Endothelial cell of umbilical vein (primary cell): ENCODE measurements around the gene EVI5. TPM values are rescaled to one million over a fixed set of nuclear protein-coding genes. Genes with fewer than 3 reads are reported as not detected.
"Not testable (repeated sequence)": the region's sequence is repeated elsewhere in the genome, so short reads cannot be mapped to it uniquely, and the experiment has no call there.

ENCODE experiments used
- BruUV-seq: library from RNA; stranded (reverse); fragments of 400-500 nt; replicated peaks from 2 replicates; lab custom pipeline; 2021; lab: Mats Ljungman, UMichigan
- CTCF ChIA-PET: fragments of 300-600, 350-600 bp; sonication (Branson Sonifier 250); formaldehyde crosslinking; loops from one replicate; lab custom pipeline; 2021; ENCODE audit warnings: antibody characterized with exemption, inconsistent platforms; lab: Charles Lee
- POLR2A ChIA-PET: fragments of 300-600, 350-600 bp; sonication (Branson Sonifier 250); formaldehyde crosslinking; loops from one replicate; lab custom pipeline; 2021; ENCODE audit warnings: antibody characterized with exemption, inconsistent platforms; lab: Charles Lee
- DNase-seq: peaks from one replicate; pipeline ENCODE4 v3.0.0-alpha.2; 2011; ENCODE audit warnings: low read depth, low spot score
- FAIRE-seq: peaks from 2 replicates; lab custom pipeline; 2011; peaks lifted over from hg19 to GRCh38; lab: Jason Lieb, UNC
- H2AFZ ChIP-seq: 2 replicates; pipeline ENCODE4 v1.6.0; 2012; ENCODE audit warnings: low read depth, low read length, control low read depth, inconsistent platforms
- H3K27ac ChIP-seq: 2 replicates; pipeline ENCODE4 v1.5.1; 2011; ENCODE audit warnings: low read depth, mild to moderate bottlenecking, control low read depth, low read length, moderate library complexity; ENCODE audit not compliant: insufficient read depth
- H3K27me3 ChIP-seq, 2 experiments: 2 replicates each; pipeline versions ENCODE4 v1.6.0 to v1.6.1; 2011; ENCODE audit warnings: low read length in 2 of 2, mixed read lengths in 1 of 2; ENCODE audit not compliant: control insufficient read depth in 2 of 2, insufficient read depth in 2 of 2
- H3K36me3 ChIP-seq, 2 experiments: 2 replicates in 1 of 2; 3 replicates in 1 of 2; pipeline ENCODE4 v1.5.1; 2011; ENCODE audit warnings: low read length in 2 of 2, mild to moderate bottlenecking in 1 of 2, moderate library complexity in 1 of 2; ENCODE audit not compliant: control insufficient read depth in 2 of 2, insufficient read depth in 2 of 2; ENCODE audit errors: extremely low read depth in 1 of 2
- H3K4me1 ChIP-seq: 3 replicates; pipeline ENCODE4 v1.5.1; 2011; ENCODE audit warnings: mild to moderate bottlenecking, low read length; ENCODE audit not compliant: control insufficient read depth, insufficient read depth; ENCODE audit errors: extremely low read depth
- H3K4me2 ChIP-seq: 2 replicates; pipeline ENCODE4 v1.6.1; 2011; ENCODE audit warnings: low read length, control low read depth, mixed read lengths; ENCODE audit not compliant: insufficient read depth
- H3K4me3 ChIP-seq, 3 experiments: fragments of 200-600 bp in 1 of 3; sonication (generic), shearing (Covaris generic) in 1 of 3; replicated peaks in 1 of 3; 2 replicates each; pipeline ENCODE4 v1.5.1; 2011 to 2016; ENCODE audit warnings: control low read depth in 3 of 3, low read length in 3 of 3, mild to moderate bottlenecking in 2 of 3, inconsistent platforms in 1 of 3, low read depth in 1 of 3, moderate library complexity in 1 of 3; ENCODE audit not compliant: insufficient read depth in 1 of 3
- H3K79me2 ChIP-seq: 2 replicates; pipeline ENCODE4 v1.6.0; 2012; ENCODE audit warnings: low read length, inconsistent platforms; ENCODE audit not compliant: control insufficient read depth, insufficient read depth
- H3K9ac ChIP-seq: replicated peaks from 2 replicates; pipeline ENCODE3; 2011; ENCODE audit warnings: low read length, control low read depth; ENCODE audit not compliant: insufficient read depth; ENCODE audit errors: extremely low read depth
- H3K9me1 ChIP-seq: replicated peaks from 3 replicates; pipeline ENCODE4 v1.6.0; 2011; ENCODE audit warnings: mild to moderate bottlenecking, low read length; ENCODE audit not compliant: control insufficient read depth, insufficient read depth; ENCODE audit errors: extremely low read depth
- H3K9me3 ChIP-seq: replicated peaks from 2 replicates; pipeline ENCODE4 v1.5.1; 2012; ENCODE audit warnings: low read length, inconsistent platforms; ENCODE audit not compliant: control insufficient read depth, insufficient read depth
- H4K20me1 ChIP-seq: replicated peaks from 2 replicates; pipeline ENCODE3; 2011; ENCODE audit warnings: mild to moderate bottlenecking, low read length; ENCODE audit not compliant: control insufficient read depth, insufficient read depth; ENCODE audit errors: extremely low read depth
- EZH2 ChIP-seq: IDR thresholded peaks from 2 replicates; pipeline ENCODE4 v1.6.1; 2012; ENCODE audit warnings: borderline replicate concordance, low read depth, mild to moderate bottlenecking, moderate library complexity, low read length, inconsistent platforms; ENCODE audit not compliant: severe bottlenecking
- FOS ChIP-seq: IDR thresholded peaks from 2 replicates; pipeline ENCODE4 v1.6.1; 2011; ENCODE audit warnings: mild to moderate bottlenecking, low read length, moderate library complexity, borderline replicate concordance; ENCODE audit not compliant: insufficient read depth
- GATA2 ChIP-seq: IDR thresholded peaks from 2 replicates; pipeline ENCODE4 v1.7.0; 2011; ENCODE audit warnings: low read depth, mild to moderate bottlenecking, moderate library complexity, mixed read lengths, low read length; ENCODE audit not compliant: insufficient read length, insufficient read depth
- JUN ChIP-seq: IDR thresholded peaks from 2 replicates; pipeline ENCODE4 v1.6.1; 2011; ENCODE audit warnings: borderline replicate concordance, low read depth; ENCODE audit not compliant: insufficient read length, insufficient read depth
- MYC ChIP-seq: IDR thresholded peaks from one replicate; pipeline ENCODE4 v1.6.1; 2011; ENCODE audit warnings: mild to moderate bottlenecking, low read depth, low read length
- POLR2A ChIP-seq: IDR thresholded peaks from 2 replicates; pipeline ENCODE4 v1.6.1; 2012; ENCODE audit warnings: low read depth, mild to moderate bottlenecking, control low read depth, low read length
- POLR2AphosphoS5 ChIP-seq: IDR thresholded peaks from 2 replicates; pipeline ENCODE4 v1.6.1; 2012; ENCODE audit warnings: low read depth, mild to moderate bottlenecking, control low read depth, low read length, moderate library complexity; ENCODE audit not compliant: insufficient read depth
- dilution Hi-C: fragments of 300-500 bp; cut with MboI; formaldehyde crosslinking; loops from one replicate; pipeline ENCODE4 v1.15.0; 2019; ENCODE audit warnings: low sequenced_read_pairs; ENCODE audit not compliant: extremely low pct_ligation_motif_present
- intact Hi-C: fragments of 100-400 bp; cut with micrococcal nuclease; formaldehyde crosslinking; loops from one replicate; pipeline ENCODE4 v1.10.0; 2022
- polyA plus RNA-seq, 4 experiments: library from polyadenylated mRNA; depleted of rRNA in 3 of 4; stranded (reverse) in 3 of 4; unstranded in 1 of 4; fragments of >200 nt; gene quantifications; 2 replicates each; pipeline versions ENCODE4 v1.2.1 to v1.2.3, GENCODE V29; 2011 to 2012; ENCODE audit warnings: missing spikeins in 1 of 4
- total RNA-seq: library from RNA; stranded (reverse); gene quantifications from 2 replicates; pipeline ENCODE4 v1.2.3, GENCODE V29; 2021
- TF ChIP-seq, protein P1 (sequence below): IDR thresholded peaks from 2 replicates; pipeline ENCODE4 v1.6.1; 2011; ENCODE audit not compliant: insufficient read depth, insufficient read length
- TF ChIP-seq, protein P2 (sequence below), 2 donors: IDR thresholded peaks; 1 replicate in 1 of 2; 2 replicates in 1 of 2; pipeline ENCODE4 v1.5.1; 2011; ENCODE audit warnings: low read length in 2 of 2, mild to moderate bottlenecking in 2 of 2, moderate library complexity in 2 of 2, control low read depth in 1 of 2, inconsistent platforms in 1 of 2, low read depth in 1 of 2; ENCODE audit not compliant: insufficient read depth in 1 of 2; ENCODE audit errors: extremely low read depth in 1 of 2

The EVI5 gene
- total and polyA plus RNA-seq, 2 donors (not counting 3 experiments of a cell fraction or from before 2014, with no cell fraction given): 5.0 to 26.2 TPM

DNA sequence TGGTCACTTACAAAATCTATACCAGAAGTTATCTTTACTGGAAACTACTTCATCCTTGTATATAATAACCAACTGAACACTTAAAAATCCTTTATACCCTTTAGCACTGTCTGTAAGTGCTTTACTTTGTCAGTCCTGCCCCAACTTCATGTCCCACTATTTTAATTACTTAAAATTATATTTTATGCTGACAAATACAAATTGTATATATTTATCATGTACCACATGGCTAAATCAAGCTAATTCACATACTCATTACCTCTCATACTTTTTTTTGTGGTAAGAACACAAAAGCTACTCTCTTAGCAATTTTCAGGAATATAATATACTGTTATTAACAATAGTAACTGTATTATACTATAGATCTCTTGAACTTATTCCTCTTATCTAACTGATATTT lies 63.0 kb downstream of the EVI5 start:
- no peak for DNase-seq
- H3K4me1 ChIP-seq: no peaks in the 10 kb centered on the region

DNA sequence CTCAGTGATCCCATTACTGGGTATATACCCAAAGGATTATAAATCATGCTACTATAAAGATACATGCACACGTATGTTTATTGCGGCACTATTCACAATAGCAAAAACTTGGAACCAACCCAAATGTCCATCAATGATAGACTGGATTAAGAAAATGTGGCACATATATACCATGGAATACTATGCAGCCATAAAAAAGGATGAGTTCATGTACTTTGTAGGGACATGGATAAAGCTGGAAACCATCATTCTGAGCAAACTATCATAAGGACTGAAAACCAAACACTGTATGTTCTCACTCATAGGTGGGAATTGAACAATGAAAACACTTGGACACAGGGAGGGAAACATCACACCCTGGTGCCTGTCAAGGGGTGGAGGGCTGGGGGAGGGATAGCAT lies 63.8 kb downstream of the EVI5 start:
- H3K9me3 ChIP-seq, DNase-seq, H2AFZ ChIP-seq, H3K4me1 ChIP-seq, H3K9me1 ChIP-seq, dilution Hi-C loops, POLR2A ChIA-PET, H3K27me3 ChIP-seq, H3K79me2 ChIP-seq, H3K36me3 ChIP-seq, H3K4me2 ChIP-seq, CTCF ChIA-PET, BruUV-seq, H4K20me1 ChIP-seq, FAIRE-seq, intact Hi-C loops, H3K27ac ChIP-seq, H3K4me3 ChIP-seq, H3K9ac ChIP-seq: not testable (repeated sequence)

More for the DNA sequence above, 63.0 kb downstream of the EVI5 start:
- BruUV-seq: no TSS peak
- POLR2A ChIA-PET: no interaction called here
- no peaks in the 10 kb centered on the region for H3K9me1 ChIP-seq
- H3K4me2 ChIP-seq: no peak overlapping the region
- no peak for FAIRE-seq
- H3K27me3 ChIP-seq: no peaks in the 10 kb centered on the region
- intact Hi-C loops: no loop called here
- H3K36me3 ChIP-seq: no peaks in the 10 kb centered on the region
- TF ChIP-seq GATA2 (no peak), JUN (no peak), POLR2A (no peak), FOS (no peak), POLR2AphosphoS5 (no peak), MYC (no peak), EZH2 (no peak)
- TF ChIP-seq, protein P1, sequence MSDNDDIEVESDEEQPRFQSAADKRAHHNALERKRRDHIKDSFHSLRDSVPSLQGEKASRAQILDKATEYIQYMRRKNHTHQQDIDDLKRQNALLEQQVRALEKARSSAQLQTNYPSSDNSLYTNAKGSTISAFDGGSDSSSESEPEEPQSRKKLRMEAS: no peak
- TF ChIP-seq, protein P2, sequence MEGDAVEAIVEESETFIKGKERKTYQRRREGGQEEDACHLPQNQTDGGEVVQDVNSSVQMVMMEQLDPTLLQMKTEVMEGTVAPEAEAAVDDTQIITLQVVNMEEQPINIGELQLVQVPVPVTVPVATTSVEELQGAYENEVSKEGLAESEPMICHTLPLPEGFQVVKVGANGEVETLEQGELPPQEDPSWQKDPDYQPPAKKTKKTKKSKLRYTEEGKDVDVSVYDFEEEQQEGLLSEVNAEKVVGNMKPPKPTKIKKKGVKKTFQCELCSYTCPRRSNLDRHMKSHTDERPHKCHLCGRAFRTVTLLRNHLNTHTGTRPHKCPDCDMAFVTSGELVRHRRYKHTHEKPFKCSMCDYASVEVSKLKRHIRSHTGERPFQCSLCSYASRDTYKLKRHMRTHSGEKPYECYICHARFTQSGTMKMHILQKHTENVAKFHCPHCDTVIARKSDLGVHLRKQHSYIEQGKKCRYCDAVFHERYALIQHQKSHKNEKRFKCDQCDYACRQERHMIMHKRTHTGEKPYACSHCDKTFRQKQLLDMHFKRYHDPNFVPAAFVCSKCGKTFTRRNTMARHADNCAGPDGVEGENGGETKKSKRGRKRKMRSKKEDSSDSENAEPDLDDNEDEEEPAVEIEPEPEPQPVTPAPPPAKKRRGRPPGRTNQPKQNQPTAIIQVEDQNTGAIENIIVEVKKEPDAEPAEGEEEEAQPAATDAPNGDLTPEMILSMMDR (IDR thresholded peaks at IDR 0.05; ENCODE audit: extremely low read depth in 1 of 2, insufficient read depth in 1 of 2, low read depth in 1 of 2, low read length in 2 of 2): no peak
- H3K27ac ChIP-seq: no peak overlapping the region
- peaks cover 2% of the 10 kb centered on the region for H3K79me2 ChIP-seq
- no peak overlapping the region for H3K9ac ChIP-seq
- no peaks in the 10 kb centered on the region for H3K9me3 ChIP-seq
- H2AFZ ChIP-seq: no peak overlapping the region
- dilution Hi-C loops: no loop called here
- no peaks in the 10 kb centered on the region for H4K20me1 ChIP-seq
- CTCF ChIA-PET: no interaction called here
- no peak overlapping the region for H3K4me3 ChIP-seq

DNA sequence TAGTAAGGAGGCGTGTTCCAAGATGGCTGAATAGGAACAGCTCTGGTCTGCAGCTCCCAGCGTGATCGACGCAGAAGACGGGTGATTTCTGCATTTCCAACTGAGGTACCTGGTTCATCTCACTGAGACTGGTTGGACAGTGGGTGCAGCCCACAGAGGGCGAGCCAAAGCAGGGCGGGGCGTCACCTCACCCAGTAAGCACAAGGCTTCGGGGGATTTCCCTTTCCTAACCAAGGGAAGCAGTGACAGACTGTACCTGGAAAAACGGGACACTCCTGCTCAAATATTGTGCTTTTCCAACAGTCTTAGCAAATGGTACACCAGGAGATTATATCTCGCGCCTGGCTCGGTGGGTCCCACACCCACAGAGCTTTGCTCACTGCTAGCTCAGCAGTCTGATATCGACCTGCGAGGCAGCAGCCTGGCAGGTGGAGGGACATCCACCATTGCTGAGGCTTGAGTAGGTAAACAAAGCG lies 69.4 kb downstream of the EVI5 start:
- DNase-seq, H3K4me2 ChIP-seq, H3K9ac ChIP-seq, intact Hi-C loops, dilution Hi-C loops, CTCF ChIA-PET, H3K36me3 ChIP-seq, H3K4me1 ChIP-seq, H3K9me1 ChIP-seq, H3K79me2 ChIP-seq, H2AFZ ChIP-seq, H3K4me3 ChIP-seq, POLR2A ChIA-PET, FAIRE-seq, H4K20me1 ChIP-seq, H3K27ac ChIP-seq, BruUV-seq, H3K27me3 ChIP-seq, H3K9me3 ChIP-seq: not testable (repeated sequence)
